Eye (tissue), 1 donor: ENCODE data around the gene THAP12.

Source experiments
- DNase-seq: peaks from one replicate; pipeline ENCODE4 v3.0.0-alpha.2; 2015

Gene THAP12

GRCh38 chr11:76379807-76380158, 1.1 kb downstream of the THAP12 start:
- DNase-seq = no peak

- DNase-seq = no peak
Observed at GRCh38 chr11:76376746-76377558, 4.0 kb downstream of the THAP12 start.

DNA sequence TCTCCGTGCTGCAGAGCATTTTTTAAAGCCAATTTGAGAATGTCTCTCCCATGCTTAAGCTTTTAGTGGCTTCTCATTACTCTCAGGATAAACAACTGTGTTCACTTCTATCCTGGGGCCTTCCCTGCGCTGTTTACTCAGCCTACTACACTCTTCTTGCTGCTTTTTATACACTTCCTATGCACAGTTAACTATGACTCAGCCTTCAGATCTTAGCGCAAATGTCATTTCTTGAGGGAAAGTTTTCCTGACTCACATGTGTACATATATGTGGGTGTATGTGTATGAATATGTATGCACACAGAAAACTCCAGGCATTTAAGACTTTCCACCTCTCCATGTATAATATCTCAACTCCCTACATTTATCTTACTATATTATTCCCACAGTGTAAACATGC, 9.8 kb downstream of the THAP12 start:
- DNase-seq = no peak

DNA sequence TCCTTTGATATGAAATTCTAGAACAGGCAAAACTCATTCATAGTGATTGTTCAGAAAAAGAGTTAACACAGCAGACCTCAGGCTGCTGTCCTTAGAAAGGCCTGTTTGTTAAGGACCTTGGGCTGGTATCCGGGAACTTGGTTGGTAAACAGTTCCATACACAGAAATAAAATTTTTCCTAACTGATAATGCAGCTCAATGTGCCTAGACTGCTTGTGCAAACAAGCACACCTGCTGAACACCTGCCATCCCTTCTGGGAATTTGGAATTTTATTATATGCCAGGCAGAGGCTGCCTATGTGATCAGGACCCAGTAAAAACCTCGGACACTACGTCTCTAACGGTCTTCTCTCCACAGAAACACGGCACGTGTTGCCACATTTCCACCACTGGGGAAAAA, 11.5 kb downstream of the THAP12 start:
- DNase-seq = no peak

DNA sequence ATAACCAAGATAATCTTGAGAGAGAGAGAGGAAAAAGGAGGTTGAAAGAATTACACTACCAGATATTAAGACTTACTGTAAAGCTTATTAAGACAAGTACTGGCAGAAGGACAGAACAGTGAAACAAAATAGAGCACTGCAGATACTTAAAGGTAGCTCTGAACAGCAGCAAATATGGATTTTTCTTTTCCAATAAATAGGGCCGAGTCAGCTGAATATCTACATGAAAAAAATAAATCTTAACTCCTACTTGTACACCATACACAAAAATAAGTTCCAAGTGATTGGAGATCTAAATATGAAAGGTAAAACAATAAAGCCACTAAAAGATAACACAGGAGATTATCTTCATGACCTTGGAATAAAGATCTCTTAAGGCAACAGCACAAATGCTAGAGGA, 12.4 kb downstream of the THAP12 start:
- DNase-seq = no peak

DNA sequence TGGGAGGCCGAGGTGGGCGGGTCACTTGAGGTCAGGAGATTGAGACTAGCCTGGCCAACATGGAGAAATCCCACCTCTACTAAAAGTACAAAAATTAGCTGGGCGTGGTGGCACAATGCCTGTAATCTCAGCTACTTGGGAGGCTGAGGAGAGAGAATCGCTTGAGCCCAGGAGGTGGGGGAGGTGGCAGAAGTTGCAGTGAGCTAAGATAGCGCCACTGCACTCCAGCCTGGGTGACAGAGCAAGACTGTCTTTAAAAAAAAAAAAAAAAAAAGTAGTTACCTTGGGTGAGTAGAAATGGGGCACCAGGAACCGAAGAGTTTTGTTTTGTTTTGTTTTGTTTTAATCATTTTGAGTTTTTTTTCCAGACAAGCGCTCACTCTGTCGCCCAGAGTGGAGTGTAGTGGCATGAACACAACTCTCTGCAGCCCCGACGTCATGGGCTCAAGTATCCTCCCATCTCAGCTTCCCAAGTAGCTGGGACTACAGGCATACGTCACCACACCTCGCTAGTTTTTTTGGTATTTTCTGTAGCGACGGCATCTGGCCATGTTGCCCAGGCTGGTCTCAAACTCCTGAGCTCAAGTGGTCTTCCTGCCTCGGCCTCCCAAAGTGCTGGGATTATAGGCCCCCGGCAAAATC, 15.8 kb downstream of the THAP12 start:
- no peak for DNase-seq

DNA sequence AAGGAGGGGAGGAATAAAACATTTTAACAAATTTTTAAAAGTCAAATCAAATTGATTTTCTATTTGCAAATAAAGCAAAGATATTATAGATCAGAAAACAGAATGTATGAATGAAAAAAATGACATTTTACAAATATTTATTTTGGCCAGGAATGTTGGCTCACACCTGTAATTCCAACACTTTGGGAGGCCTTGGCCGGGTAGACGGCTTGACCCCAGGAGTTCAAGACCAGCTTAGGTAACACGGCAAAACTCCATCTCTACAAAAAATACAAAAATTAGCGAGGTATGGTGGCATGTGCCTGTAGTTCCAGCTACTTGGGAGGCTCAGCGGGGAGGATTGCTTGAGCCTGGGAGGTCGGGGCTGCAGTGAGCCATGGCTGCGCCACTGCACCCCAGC, 18.2 kb downstream of the THAP12 start:
- DNase-seq = no peak

- no peak for DNase-seq
Observed at GRCh38 chr11:76361776-76362175, 19.2 kb downstream of the THAP12 start.

GRCh38 chr11:76361374-76361773, 19.6 kb downstream of the THAP12 start:
- no peak for DNase-seq

GRCh38 chr11:76355172-76355571, 25.8 kb downstream of the THAP12 start:
- DNase-seq = no peak

- DNase-seq = no peak
Observed at GRCh38 chr11:76348348-76348747, 32.6 kb downstream of the THAP12 start.

- no peak for DNase-seq
Observed at GRCh38 chr11:76347466-76347865, 33.5 kb downstream of the THAP12 start.

- DNase-seq = no peak
Observed at GRCh38 chr11:76339221-76339620, 41.7 kb downstream of the THAP12 start.

GRCh38 chr11:76337923-76338322, 43.0 kb downstream of the THAP12 start:
- DNase-seq = no peak

DNA sequence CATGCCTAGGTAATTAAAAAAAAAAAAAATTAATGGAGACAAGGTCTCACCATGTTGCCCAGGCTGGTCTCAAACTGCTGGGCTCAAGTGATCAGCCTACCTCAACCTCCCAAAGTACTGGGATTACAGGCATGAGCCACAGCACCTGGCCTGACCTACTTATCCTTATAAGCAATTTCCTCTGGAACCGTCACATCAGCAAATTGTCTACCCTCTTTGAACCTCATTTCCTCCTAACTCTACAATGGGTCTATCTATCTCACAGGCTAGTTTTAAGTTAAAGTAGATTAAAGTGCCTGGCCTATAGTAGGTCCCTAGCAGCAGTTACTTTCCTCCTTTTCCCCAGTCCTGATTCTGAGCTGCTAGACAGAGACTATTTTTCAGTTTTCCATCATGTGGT, 43.5 kb downstream of the THAP12 start:
- no peak for DNase-seq

DNA sequence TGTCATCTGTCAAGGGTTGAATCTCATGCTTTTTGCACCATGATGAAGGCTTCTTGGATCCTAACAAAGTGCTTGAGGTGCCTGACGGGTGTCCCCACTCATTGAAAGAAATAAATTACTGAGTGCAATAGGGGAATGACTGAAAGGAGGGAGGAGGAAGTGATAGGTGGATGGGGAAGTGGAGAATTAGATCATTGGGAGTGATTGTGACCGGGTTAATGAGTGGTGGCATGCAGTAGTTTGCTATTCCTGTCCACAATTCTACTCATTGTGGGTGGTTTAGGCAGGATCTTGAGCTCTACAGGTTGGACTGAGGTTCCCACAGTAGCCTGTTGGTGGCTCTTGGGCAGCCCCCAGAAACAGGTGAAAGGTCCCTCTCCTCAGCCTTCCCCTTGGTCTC, 44.3 kb downstream of the THAP12 start:
- DNase-seq = no peak

GRCh38 chr11:76335842-76336241, 45.1 kb downstream of the THAP12 start:
- no peak for DNase-seq

- no peak for DNase-seq
Observed at GRCh38 chr11:76334826-76335389, 46.0 kb downstream of the THAP12 start.

GRCh38 chr11:76330651-76331050, 50.3 kb downstream of the THAP12 start:
- no peak for DNase-seq

DNA sequence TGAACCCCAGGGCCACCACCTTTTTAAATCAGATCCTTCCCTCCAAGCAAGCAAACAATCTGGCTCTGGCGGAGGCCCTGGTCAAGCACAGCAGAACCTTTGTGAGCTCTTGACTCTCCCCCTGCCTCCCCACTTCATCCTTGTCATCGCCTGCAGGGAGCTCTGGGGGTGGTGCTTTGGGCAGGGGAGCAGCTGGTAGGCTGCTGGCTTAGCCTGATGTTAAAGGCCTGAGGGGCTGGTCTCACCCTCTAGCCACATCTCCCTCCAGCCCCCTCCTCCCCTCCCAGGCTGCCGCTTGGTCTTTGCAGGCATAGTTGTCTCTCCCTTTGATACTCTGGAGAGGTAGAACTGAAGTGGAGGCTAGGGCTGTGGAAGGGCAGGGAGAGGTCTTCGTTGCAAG, 50.9 kb downstream of the THAP12 start:
- DNase-seq = peak; percentile 50

DNA sequence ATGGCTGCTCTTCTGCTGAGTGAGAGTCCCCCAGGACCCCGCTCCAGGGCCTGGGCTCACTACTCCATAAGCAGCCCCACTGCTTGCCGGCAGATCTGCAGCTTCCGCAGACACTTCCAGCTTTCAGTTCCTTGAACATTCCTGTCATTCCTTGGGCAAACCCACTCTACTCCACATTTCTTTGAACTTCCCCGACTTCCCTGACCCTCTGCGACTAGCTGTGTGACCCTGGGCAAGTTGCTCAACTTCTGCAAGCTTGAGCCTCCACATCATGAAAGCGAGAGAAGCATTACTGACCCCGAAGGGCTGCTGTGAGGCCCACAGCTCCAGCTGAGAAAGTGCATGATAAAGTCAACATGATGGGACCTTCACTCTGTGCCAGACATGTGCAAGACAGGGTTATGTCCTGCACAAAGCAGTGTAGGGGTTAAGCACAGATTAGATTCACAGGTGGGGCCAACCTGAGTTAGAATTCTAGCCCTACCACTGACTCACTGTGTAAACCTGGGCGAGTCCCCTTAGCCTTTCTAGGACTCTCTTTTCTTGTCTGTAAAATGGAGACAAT, 51.8 kb downstream of the THAP12 start:
- peak; percentile 50 for DNase-seq

GRCh38 chr11:76327756-76328388, 53.1 kb downstream of the THAP12 start:
- DNase-seq = no peak

DNA sequence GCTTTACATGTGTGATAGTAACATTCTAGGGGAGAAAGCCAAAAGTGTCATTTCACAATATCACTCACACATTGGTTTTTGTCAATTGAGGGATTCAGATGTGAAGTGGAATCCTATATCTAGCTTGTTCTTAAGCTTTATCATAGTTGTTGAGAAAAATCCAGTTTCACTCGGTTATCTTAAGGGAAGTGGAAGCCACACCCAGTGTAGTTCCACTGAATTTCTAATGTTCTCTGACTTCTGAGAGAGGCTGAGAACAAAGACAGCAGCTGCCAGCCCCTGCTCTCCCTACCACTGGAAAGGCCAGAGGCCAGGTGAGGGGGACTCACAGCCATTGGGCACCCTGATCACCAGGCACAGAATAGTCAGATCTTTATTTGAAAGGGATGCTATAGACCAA, 53.7 kb downstream of the THAP12 start:
- DNase-seq = no peak

- no peak for DNase-seq
Observed at GRCh38 chr11:76325185-76325584, 55.7 kb downstream of the THAP12 start.
